GM12878 (cell line): ENCODE data around the gene ZNF680. TPM values are rescaled to one million over a fixed set of nuclear protein-coding genes. Genes with fewer than 3 reads are reported as not detected.

ENCODE experiments used
- ATAC-seq: fragments of 200-7000 bp; cut with Tn5 transposase; 3 replicates; pipeline ENCODE4 v1.9.1; 2020; ENCODE audit warnings: mild to moderate bottlenecking, moderate library complexity
- BruUV-seq: library from RNA; stranded (reverse); fragments of 400-500 nt; replicated peaks from 2 replicates; lab custom pipeline; 2021; lab: Mats Ljungman, UMichigan
- CTCF ChIA-PET: fragments of 300-600 bp; sonication (Branson Sonifier 250); formaldehyde crosslinking; extraction: SDS; loops from one replicate; lab custom pipeline; 2021; ENCODE audit warnings: inconsistent platforms; lab: Yijun Ruan, JAX
- POLR2A ChIA-PET: fragments of 350-600 bp; formaldehyde crosslinking; extraction: SDS; loops from one replicate; lab custom pipeline; 2021; ENCODE audit warnings: inconsistent platforms; lab: Charles Lee
- RAD21 ChIA-PET: fragments of 300-600 bp; sonication (Branson Sonifier 250); formaldehyde crosslinking; loops from one replicate; lab custom pipeline; 2023; ENCODE audit warnings: antibody characterized with exemption; ENCODE audit not compliant: unreplicated experiment; lab: Charles Lee
- SMC1A ChIA-PET: fragments of 300-600 bp; sonication (Branson Sonifier 250); formaldehyde crosslinking; loops from one replicate; lab custom pipeline; 2023; ENCODE audit not compliant: unreplicated experiment, uncharacterized antibody; lab: Charles Lee
- DNase-seq: peaks from one replicate; pipeline ENCODE4 v3.0.0-alpha.2; 2011; ENCODE audit warnings: low read depth, low spot score
- FAIRE-seq: peaks from 3 replicates; lab custom pipeline; 2011; peaks lifted over from hg19 to GRCh38; lab: Jason Lieb, UNC
- H2AFZ ChIP-seq: 2 replicates; pipeline ENCODE4 v1.6.0; 2011; ENCODE audit warnings: low read depth, low read length, control low read depth; ENCODE audit not compliant: control insufficient read depth
- H3K27ac ChIP-seq: 2 replicates; pipeline ENCODE4 v1.5.1; 2011; ENCODE audit warnings: control low read depth; ENCODE audit not compliant: control insufficient read depth, insufficient read depth
- H3K27me3 ChIP-seq, 2 experiments: replicated peaks in 1 of 2; 2 replicates each; pipeline versions ENCODE4 v1.6.0 to v1.6.1; 2011; ENCODE audit warnings: low read length in 1 of 2; ENCODE audit not compliant: control insufficient read depth in 2 of 2, insufficient read depth in 2 of 2
- H3K36me3 ChIP-seq, 2 experiments: 2 replicates each; pipeline ENCODE4 v1.5.1; 2011; ENCODE audit warnings: low read length in 1 of 2; ENCODE audit not compliant: control insufficient read depth in 2 of 2, insufficient read depth in 2 of 2
- H3K4me1 ChIP-seq: 2 replicates; pipeline ENCODE4 v1.6.1; 2011; ENCODE audit warnings: mild to moderate bottlenecking, low read length, moderate library complexity, mixed read lengths; ENCODE audit not compliant: control insufficient read depth, insufficient read depth
- H3K4me2 ChIP-seq: 2 replicates; pipeline ENCODE4 v1.6.0; 2011; ENCODE audit warnings: control low read depth; ENCODE audit not compliant: control insufficient read depth, insufficient read depth
- H3K4me3 ChIP-seq: fragments of 200-600 bp; sonication (generic); 2 replicates; pipeline ENCODE4 v1.5.1; 2016
- H3K79me2 ChIP-seq: 2 replicates; pipeline ENCODE4 v1.6.0; 2011; ENCODE audit warnings: low read length; ENCODE audit not compliant: control insufficient read depth, insufficient read depth
- H3K9ac ChIP-seq: 2 replicates; pipeline ENCODE4 v1.8.0; 2011; ENCODE audit warnings: low read length, control low read depth, mixed read lengths; ENCODE audit not compliant: control insufficient read depth, insufficient read depth
- H3K9me3 ChIP-seq: replicated peaks from 3 replicates; pipeline ENCODE4 v1.5.1; 2011; ENCODE audit warnings: mild to moderate bottlenecking, low read length; ENCODE audit not compliant: control insufficient read depth, insufficient read depth
- H4K20me1 ChIP-seq: 2 replicates; pipeline ENCODE4 v1.6.0; 2011; ENCODE audit not compliant: control insufficient read depth, insufficient read depth
- EGR1 ChIP-seq, 2 experiments: IDR thresholded peaks; 1 replicate in 1 of 2; 2 replicates in 1 of 2; pipeline ENCODE4 v1.6.1; 2011 to 2012; ENCODE audit warnings: low read depth in 2 of 2, low read length in 2 of 2, borderline replicate concordance in 1 of 2, mild to moderate bottlenecking in 1 of 2, moderate library complexity in 1 of 2
- HDAC6 ChIP-seq: fragments of 200-600 bp; sonication (generic); IDR thresholded peaks from one replicate; pipeline ENCODE4 v1.8.0; 2017; ENCODE audit warnings: antibody characterized with exemption; ENCODE audit not compliant: unreplicated experiment
- MYC ChIP-seq: IDR thresholded peaks from 2 replicates; pipeline ENCODE4 v1.6.1; 2011; ENCODE audit warnings: mild to moderate bottlenecking, low read length, moderate library complexity, inconsistent platforms; ENCODE audit not compliant: insufficient read depth, insufficient replicate concordance, insufficient read length, severe bottlenecking
- POLR2A ChIP-seq: IDR thresholded peaks from 2 replicates; pipeline ENCODE4 v1.6.1; 2011; ENCODE audit warnings: low read depth, mild to moderate bottlenecking, low read length
- POLR2AphosphoS5 ChIP-seq: IDR thresholded peaks from 2 replicates; pipeline ENCODE4 v1.6.1; 2011; ENCODE audit warnings: mild to moderate bottlenecking, low read length, inconsistent platforms
- SMARCA5 ChIP-seq: fragments of 450-650 bp; IDR thresholded peaks from 2 replicates; pipeline ENCODE4 v1.6.1; 2017; ENCODE audit warnings: mild to moderate bottlenecking
- YY1 ChIP-seq: IDR thresholded peaks from 2 replicates; pipeline ENCODE4 v1.6.1; 2011; ENCODE audit warnings: low read depth, mild to moderate bottlenecking, low read length
- ZNF24 ChIP-seq: fragments of 450-650 bp; IDR thresholded peaks from 2 replicates; pipeline ENCODE4 v1.6.1; 2017; ENCODE audit warnings: antibody characterized with exemption, mild to moderate bottlenecking
- ZNF274 ChIP-seq: IDR thresholded peaks from one replicate; pipeline ENCODE4 v1.8.0; 2011; ENCODE audit not compliant: insufficient read length, insufficient read depth
- WGBS: methylation state at CpG from one replicate; pipeline ENCODE4 v1.1.6; 2016; ENCODE audit warnings: low lambda C conversion rate; ENCODE audit not compliant: insufficient replicate concordance, insufficient coverage; ENCODE audit errors: missing lambda C conversion rate; 5-methylcytosine and 5-hydroxymethylcytosine counted together
- in situ Hi-C: fragments of 300-500 bp; cut with MboI; formaldehyde crosslinking; loops from 9 replicates; pipeline ENCODE4 v1.14.3; 2018; ENCODE audit warnings: mixed read lengths
- intact Hi-C: fragments of 100-400 bp; cut with micrococcal nuclease; formaldehyde crosslinking; loops from one replicate; pipeline ENCODE4 v1.14.2; 2022; ENCODE audit not compliant: unreplicated experiment
- polyA plus RNA-seq, 11 experiments: library from polyadenylated mRNA; depleted of rRNA in 4 of 11; unstranded in 6 of 11; stranded (reverse) in 5 of 11; fragments of >200 nt; fragmentation: Nextera tagmentation in 4 of 11; fragmentation: Illumina TruSeq in 1 of 11; extraction: Ambion mirVana in 4 of 11; extraction: Trizol in 1 of 11; gene quantifications; 1 replicate in 1 of 11; 2 replicates in 10 of 11; pipeline versions ENCODE4 v1.2.1 to v1.2.3, GENCODE V29; 2011 to 2016; ENCODE audit warnings: inconsistent platforms in 2 of 11, missing spikeins in 2 of 11, low read depth in 1 of 11
- total RNA-seq, 4 experiments: library from RNA; depleted of rRNA in 3 of 4; stranded (reverse); fragments of >200 nt in 3 of 4; fragmentation: Illumina TruSeq in 1 of 4; extraction: Trizol in 1 of 4; gene quantifications; 2 replicates each; pipeline versions ENCODE4 v1.2.1 to v1.2.3, GENCODE V29; 2013 to 2021
- TF ChIP-seq, protein P1 (sequence below): fragments of 450-650 bp; IDR thresholded peaks from 2 replicates; pipeline ENCODE4 v1.6.1; 2014; ENCODE audit warnings: mild to moderate bottlenecking
- TF ChIP-seq, protein P2 (sequence below): fragments of 450-650 bp; formaldehyde crosslinking; IDR thresholded peaks from 2 replicates; pipeline ENCODE4 v1.4.0; 2020; ENCODE audit warnings: mild to moderate bottlenecking, moderate library complexity
- TF ChIP-seq, protein P3 (sequence below): fragments of 450-650 bp; IDR thresholded peaks from 2 replicates; pipeline ENCODE4 v1.6.1; 2016; ENCODE audit warnings: mild to moderate bottlenecking
- TF ChIP-seq, protein P4 (sequence below): IDR thresholded peaks from 2 replicates; pipeline ENCODE4 v1.6.1; 2012; ENCODE audit warnings: low read depth, low read length, improper control_type of control experiment
- TF ChIP-seq, protein P5 (sequence below): fragments of 450-650 bp; IDR thresholded peaks from 2 replicates; pipeline ENCODE4 v1.6.1; 2017; ENCODE audit warnings: mild to moderate bottlenecking

Gene ZNF680
- total and polyA plus RNA-seq, 10 of the 15 experiments (the other 5 are each of a cell fraction or from before 2014, with no cell fraction given), result 5.0 to 13.6 (median 7.8) TPM

DNA sequence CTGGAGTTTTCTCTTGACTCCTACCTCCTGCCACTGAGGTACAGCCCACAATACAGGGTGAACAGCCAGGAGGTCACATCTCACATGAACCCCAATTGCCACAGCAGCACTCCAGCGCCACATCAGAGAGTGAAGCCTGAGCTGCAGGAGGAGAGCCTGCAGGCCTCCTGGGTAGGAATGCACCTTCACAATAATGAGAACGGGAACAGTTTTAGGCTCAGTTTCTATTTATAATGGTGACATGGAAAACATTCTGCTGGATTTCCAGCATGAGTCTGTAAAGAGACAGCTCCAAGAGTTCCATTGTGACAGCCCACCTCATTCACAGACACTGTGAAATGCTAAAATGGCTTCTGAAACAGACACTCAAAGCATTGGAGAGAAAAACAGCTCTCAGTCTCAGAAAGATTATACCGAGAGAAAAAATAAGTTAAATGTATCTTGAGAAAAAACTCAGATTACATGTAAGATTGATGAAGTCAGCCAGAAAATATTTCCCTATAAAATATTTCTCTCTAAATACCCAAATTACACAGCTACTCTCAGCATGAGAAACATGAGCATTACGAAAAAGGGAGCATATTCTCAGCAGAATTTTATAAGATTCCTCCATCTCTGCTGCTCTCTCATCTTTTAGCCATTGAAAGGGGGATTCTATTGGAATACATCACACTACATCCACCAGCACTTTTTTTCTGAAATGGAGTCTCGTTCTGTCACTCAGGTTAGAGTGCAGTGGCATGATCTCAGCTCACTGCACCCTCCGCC, 11.3 kb downstream of the ZNF680 start:
- CTCF ChIA-PET, result no interaction called here
- H3K27ac ChIP-seq, result no peak overlapping the region
- RAD21 ChIA-PET, result no interaction called here
- intact Hi-C loops, result no loop called here
- H3K4me1 ChIP-seq, result no peaks in the 10 kb centered on the region
- H3K9ac ChIP-seq, result no peak overlapping the region
- no peaks in the 10 kb centered on the region for H3K27me3 ChIP-seq
- WGBS, result 96% methylated on average over 6 of the region's 6 CpGs
- in situ Hi-C loops, result loop anchor here (10.0 kb wide), 1 partner anchor 133 kb away; no protein-coding TSS in a partner anchor
- H4K20me1 ChIP-seq, result no peaks in the 10 kb centered on the region
- DNase-seq, result no peak
- no peaks in the 10 kb centered on the region; the same call in 1 of the 3 replicates for H3K9me3 ChIP-seq
- H3K36me3 ChIP-seq, result no peaks in the 10 kb centered on the region
- no peak overlapping the region for H3K4me2 ChIP-seq
- SMC1A ChIA-PET, result no interaction called here
- no peak for ATAC-seq
- H3K4me3 ChIP-seq, result no peak overlapping the region
- no peak overlapping the region for H2AFZ ChIP-seq
- no peak for FAIRE-seq
- POLR2A ChIA-PET, result interaction anchor here (1.1 kb wide), 1 partner anchor 12 kb away, joined by 4 read pairs; no protein-coding TSS in a partner anchor
- no peaks in the 10 kb centered on the region for H3K79me2 ChIP-seq
- no TSS peak for BruUV-seq
- TF ChIP-seq ZNF274 (no peak), ZNF24 (no peak), SMARCA5 (no peak), YY1 (no peak), POLR2A (no peak), EGR1 (IDR thresholded peaks at IDR 0.05; ENCODE audit: borderline replicate concordance in 1 of 2, low read depth in 2 of 2, low read length in 2 of 2) (no peak), POLR2AphosphoS5 (no peak), MYC (no peak), HDAC6 (no peak)
- TF ChIP-seq, protein P1, sequence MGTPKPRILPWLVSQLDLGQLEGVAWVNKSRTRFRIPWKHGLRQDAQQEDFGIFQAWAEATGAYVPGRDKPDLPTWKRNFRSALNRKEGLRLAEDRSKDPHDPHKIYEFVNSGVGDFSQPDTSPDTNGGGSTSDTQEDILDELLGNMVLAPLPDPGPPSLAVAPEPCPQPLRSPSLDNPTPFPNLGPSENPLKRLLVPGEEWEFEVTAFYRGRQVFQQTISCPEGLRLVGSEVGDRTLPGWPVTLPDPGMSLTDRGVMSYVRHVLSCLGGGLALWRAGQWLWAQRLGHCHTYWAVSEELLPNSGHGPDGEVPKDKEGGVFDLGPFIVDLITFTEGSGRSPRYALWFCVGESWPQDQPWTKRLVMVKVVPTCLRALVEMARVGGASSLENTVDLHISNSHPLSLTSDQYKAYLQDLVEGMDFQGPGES, result no peak
- TF ChIP-seq, protein P2, sequence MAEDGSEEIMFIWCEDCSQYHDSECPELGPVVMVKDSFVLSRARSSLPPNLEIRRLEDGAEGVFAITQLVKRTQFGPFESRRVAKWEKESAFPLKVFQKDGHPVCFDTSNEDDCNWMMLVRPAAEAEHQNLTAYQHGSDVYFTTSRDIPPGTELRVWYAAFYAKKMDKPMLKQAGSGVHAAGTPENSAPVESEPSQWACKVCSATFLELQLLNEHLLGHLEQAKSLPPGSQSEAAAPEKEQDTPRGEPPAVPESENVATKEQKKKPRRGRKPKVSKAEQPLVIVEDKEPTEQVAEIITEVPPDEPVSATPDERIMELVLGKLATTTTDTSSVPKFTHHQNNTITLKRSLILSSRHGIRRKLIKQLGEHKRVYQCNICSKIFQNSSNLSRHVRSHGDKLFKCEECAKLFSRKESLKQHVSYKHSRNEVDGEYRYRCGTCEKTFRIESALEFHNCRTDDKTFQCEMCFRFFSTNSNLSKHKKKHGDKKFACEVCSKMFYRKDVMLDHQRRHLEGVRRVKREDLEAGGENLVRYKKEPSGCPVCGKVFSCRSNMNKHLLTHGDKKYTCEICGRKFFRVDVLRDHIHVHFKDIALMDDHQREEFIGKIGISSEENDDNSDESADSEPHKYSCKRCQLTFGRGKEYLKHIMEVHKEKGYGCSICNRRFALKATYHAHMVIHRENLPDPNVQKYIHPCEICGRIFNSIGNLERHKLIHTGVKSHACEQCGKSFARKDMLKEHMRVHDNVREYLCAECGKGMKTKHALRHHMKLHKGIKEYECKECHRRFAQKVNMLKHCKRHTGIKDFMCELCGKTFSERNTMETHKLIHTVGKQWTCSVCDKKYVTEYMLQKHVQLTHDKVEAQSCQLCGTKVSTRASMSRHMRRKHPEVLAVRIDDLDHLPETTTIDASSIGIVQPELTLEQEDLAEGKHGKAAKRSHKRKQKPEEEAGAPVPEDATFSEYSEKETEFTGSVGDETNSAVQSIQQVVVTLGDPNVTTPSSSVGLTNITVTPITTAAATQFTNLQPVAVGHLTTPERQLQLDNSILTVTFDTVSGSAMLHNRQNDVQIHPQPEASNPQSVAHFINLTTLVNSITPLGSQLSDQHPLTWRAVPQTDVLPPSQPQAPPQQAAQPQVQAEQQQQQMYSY (CRISPR knock-in tag), result no peak
- TF ChIP-seq, protein P3, sequence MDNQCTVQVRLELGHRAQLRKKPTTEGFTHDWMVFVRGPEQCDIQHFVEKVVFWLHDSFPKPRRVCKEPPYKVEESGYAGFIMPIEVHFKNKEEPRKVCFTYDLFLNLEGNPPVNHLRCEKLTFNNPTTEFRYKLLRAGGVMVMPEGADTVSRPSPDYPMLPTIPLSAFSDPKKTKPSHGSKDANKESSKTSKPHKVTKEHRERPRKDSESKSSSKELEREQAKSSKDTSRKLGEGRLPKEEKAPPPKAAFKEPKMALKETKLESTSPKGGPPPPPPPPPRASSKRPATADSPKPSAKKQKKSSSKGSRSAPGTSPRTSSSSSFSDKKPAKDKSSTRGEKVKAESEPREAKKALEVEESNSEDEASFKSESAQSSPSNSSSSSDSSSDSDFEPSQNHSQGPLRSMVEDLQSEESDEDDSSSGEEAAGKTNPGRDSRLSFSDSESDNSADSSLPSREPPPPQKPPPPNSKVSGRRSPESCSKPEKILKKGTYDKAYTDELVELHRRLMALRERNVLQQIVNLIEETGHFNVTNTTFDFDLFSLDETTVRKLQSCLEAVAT, result no peak
- TF ChIP-seq, protein P4, sequence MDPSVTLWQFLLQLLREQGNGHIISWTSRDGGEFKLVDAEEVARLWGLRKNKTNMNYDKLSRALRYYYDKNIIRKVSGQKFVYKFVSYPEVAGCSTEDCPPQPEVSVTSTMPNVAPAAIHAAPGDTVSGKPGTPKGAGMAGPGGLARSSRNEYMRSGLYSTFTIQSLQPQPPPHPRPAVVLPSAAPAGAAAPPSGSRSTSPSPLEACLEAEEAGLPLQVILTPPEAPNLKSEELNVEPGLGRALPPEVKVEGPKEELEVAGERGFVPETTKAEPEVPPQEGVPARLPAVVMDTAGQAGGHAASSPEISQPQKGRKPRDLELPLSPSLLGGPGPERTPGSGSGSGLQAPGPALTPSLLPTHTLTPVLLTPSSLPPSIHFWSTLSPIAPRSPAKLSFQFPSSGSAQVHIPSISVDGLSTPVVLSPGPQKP, result no peak
- TF ChIP-seq, protein P5, sequence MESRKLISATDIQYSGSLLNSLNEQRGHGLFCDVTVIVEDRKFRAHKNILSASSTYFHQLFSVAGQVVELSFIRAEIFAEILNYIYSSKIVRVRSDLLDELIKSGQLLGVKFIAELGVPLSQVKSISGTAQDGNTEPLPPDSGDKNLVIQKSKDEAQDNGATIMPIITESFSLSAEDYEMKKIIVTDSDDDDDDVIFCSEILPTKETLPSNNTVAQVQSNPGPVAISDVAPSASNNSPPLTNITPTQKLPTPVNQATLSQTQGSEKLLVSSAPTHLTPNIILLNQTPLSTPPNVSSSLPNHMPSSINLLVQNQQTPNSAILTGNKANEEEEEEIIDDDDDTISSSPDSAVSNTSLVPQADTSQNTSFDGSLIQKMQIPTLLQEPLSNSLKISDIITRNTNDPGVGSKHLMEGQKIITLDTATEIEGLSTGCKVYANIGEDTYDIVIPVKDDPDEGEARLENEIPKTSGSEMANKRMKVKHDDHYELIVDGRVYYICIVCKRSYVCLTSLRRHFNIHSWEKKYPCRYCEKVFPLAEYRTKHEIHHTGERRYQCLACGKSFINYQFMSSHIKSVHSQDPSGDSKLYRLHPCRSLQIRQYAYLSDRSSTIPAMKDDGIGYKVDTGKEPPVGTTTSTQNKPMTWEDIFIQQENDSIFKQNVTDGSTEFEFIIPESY, result no peak
